NCI-H774 (cell line): ENCODE measurements around the gene CCDC127.
"Not testable (repeated sequence)": the region's sequence is repeated elsewhere in the genome, so short reads cannot be mapped to it uniquely, and the experiment has no call there.

ENCODE experiments used
- DNase-seq: peaks from one replicate; lab custom pipeline; 2025; lab: John Stamatoyannopoulos, UW

The CCDC127 gene

GRCh38 chr5:234450-234849 lies 16.5 kb upstream of the CCDC127 start:
- DNase-seq: no peak

- not testable (repeated sequence) for DNase-seq
Observed at GRCh38 chr5:233426-233825, 15.5 kb upstream of the CCDC127 start.

DNA sequence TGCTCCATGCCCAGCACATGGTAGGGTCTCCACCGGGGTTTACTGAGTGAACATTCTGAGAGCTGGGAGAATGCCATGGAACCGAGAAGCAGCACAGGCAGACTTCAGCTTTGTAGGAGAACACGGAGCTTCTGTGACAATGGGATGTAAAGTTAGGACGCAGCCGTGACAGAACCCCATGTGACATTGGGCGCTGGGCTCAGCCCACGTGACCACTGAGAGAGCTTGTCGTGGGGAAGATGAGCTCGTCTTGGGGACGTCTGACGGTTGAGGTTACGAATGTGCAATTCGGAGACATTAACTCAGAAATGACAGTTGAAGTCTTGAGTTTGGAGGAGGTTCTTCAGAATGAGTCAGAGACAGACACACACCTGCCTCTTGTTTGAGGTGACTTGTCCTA lies 13.7 kb upstream of the CCDC127 start:
- no peak for DNase-seq

DNA sequence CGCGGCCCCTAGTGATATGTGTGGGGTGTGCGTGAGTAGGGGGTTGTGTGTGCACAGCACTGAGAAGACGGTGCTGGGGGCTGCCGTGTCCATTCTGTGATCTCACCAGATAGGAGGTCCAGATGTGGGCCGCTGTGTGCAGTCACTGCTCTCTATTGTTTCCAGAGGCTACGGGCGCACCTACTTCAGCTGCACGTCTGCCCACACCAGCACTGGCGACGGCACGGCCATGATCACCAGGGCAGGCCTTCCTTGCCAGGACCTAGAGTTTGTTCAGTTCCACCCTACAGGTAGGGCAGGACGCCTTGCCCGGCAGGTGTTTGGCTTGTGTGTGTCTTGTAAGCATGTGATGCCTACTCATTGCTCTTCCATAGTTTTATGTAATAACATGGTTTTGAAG lies 12.8 kb upstream of the CCDC127 start:
- DNase-seq: no peak

DNA sequence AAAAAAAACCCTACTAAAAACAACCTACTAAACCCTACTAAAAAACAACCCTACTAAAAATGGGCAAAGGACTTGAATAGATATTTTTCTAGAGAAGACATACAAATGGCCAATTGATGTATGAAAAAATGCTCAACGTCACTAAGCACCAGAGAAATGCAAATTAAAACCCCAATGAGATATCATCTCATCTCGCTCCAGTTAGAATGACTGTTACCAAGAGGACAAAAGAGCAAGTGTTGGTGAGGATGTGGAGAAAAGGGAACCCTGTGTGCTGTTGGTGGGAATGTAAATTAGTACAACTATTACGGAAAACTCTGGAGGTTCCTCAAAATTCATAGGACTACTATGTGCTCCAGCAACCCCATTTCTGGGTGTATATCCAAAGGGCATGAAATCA lies 10.9 kb upstream of the CCDC127 start:
- no peak for DNase-seq

GRCh38 chr5:227375-227774 lies 9.4 kb upstream of the CCDC127 start:
- DNase-seq: not testable (repeated sequence)

DNA sequence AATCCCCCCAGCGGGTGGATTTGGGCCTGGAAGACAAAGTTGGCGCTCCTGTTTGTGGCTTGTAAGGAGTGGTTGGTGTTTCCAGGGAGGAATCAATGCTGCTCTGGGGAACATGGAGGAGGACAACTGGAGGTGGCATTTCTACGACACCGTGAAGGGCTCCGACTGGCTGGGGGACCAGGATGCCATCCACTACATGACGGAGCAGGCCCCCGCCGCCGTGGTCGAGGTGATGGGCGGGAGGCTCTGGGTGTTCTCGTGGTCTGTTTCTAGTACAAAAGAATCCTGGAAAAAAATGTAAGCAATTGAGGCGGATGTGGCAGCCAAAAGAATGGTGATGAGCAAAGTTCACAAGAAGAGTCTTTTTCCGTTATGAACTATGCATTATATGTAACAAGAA lies 7.4 kb upstream of the CCDC127 start:
- DNase-seq: no peak

DNA sequence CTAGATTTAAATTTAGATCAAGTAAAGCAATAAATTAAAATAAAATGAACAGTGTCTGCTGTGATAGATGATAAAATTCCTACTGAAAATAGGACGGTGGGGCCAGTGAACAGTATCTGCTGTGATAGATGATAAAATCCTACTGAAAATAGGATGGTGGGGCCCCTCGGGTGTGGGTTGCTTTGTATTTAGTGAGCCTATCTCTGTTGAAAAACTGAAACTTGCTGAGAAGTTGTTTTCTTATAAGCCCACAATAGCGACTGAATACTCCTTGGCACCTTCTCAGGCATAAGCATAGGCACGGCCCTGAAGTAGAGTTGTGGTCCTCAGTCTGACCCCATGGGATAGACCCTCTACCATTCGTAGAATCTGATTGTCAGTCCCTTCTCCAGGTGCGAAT lies 5.8 kb upstream of the CCDC127 start:
- DNase-seq: no peak

- DNase-seq: not testable (repeated sequence)
Observed at GRCh38 chr5:222951-223715, 5.2 kb upstream of the CCDC127 start.

DNA sequence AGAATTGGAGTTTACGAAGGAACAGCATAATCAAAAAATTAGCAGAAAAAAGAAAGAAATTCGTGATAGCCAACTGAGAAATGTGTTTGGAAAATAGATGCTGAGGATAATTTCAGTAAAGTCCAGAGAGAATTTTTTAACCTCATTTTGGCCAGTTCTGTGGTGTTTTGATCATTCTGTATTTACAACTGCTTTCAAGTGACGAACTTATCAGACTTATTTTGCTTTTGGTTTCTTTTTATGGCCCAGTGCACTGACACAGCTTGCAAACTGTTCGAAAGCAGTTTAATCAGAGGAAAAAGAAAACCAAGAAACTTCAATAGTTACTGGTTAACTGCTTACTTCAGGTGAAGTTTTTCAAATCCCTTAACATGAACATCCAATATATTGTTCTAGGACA lies 2.0 kb upstream of the CCDC127 start:
- no peak for DNase-seq

DNA sequence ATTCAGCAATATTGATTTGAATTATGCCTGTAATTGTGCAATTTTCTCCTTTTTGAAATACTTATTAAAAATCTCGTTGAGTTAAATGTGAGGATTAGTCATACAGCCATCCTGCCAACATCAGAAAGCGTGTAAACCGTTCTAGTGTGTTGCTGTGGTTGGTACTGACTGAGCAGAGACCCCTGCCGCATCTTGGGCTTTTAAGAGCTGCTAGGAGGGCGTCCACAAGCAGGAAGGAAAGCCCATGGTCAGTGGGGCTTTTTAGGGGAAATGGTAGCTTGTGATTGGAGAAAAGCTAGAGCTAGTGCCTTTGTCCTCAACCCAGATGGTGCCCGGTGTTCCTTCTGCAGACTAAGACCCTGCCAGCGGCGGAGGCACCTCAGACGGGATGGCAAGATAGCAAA lies 1.5 kb upstream of the CCDC127 start:
- DNase-seq: no peak

DNA sequence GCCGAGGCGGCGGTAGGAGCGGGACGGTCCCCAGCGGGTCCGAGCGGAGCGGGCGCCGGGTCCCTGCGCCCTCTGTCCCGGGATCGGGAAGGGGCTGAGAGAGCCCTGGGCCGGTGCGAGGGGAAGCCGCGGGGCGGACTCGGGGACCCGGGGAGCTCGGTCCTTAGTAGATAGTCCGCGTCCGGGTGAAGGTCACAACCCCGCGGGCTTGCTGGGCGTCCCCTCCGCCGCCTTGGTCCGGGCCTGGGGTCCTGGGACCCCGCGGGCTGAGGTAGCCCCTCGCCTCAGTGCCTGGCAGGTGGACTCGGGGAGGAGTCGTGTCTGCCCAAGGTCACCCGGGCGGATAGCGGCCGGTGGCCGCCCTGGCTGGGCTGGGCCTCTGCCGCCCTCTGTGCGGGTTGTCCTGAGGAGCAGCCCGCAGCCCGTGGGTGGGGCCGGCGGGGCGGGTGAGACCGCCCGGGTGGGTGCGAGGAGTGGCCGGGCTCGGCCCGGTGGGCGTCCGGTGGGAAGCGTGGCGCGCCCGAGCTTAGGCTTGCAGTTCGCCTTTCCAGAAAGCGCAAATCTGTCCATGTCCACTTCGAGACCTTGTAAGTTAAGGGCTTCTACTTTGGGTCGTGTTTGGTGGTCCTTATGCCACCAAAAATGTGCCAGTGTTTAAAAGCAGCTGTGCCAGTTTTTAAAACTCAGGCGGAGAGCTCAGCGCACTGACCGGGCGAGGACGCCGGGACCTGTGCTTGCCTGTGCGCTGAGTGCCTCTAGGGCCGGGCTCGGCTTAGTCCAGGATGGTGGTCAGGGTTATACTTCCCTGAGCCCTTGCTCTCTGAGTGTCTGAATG lies 721 bp upstream of the CCDC127 start:
- no peak for DNase-seq

- DNase-seq: not testable (repeated sequence)
Observed at GRCh38 chr5:216076-216475, 1.9 kb downstream of the CCDC127 start.

DNA sequence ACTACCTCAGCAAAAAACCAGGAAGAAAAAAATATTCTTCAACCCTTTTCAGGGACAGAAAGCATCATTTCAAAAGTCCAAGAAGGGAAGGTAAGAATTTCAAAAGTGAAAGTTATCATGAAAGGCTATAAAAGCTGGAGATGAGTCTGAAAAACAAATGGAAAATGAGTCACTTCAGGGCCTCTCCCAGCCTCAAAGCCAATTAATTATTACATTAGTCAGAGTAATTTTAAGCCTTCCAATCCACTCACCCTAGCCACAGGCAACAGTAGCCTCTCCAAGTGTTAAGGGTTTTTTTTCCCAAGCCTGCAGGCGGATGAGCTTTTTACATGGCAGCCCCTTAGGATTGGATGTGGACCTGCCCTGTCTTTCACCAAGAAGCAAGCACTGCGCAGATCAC lies 2.7 kb downstream of the CCDC127 start:
- not testable (repeated sequence) for DNase-seq

- no peak for DNase-seq
Observed at GRCh38 chr5:213803-214395, 4.1 kb downstream of the CCDC127 start.

DNA sequence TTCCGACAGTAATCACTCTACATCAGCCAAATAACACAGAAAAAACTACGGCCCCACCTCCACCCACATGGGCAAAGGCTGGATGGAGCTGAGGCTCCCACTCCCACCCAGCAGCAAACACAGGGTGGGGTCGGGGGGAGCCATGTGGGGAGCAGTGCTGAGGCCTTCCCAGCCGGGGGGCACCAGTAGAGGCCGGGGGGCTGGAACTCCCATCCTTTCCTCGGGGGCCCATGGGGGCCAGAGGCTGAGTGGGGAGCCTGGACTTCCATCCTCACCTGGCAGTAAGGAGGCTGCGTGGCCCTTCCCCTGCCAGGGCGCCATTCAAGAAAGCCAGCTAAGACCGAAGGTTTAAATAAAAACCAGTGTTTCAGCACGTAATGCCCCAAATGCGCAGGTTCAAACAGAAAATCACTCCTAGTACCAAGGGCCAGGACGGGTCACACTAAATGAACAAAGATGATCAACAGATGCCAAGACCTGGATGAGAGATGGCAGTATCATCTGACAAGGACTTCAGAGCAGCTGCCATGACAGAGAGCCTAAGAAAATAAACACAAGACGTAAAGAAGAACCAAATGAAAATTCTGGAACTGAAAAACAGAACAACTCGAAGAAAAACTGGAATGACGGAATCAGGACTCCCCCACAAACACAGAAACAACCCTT lies 9.4 kb downstream of the CCDC127 start:
- DNase-seq: no peak

GRCh38 chr5:207599-207998 lies 10.4 kb downstream of the CCDC127 start:
- DNase-seq: no peak

GRCh38 chr5:206927-207536 lies 10.9 kb downstream of the CCDC127 start:
- no peak for DNase-seq

GRCh38 chr5:206406-206805 lies 11.5 kb downstream of the CCDC127 start:
- no peak for DNase-seq

GRCh38 chr5:204966-205670 lies 12.8 kb downstream of the CCDC127 start:
- DNase-seq: no peak

DNA sequence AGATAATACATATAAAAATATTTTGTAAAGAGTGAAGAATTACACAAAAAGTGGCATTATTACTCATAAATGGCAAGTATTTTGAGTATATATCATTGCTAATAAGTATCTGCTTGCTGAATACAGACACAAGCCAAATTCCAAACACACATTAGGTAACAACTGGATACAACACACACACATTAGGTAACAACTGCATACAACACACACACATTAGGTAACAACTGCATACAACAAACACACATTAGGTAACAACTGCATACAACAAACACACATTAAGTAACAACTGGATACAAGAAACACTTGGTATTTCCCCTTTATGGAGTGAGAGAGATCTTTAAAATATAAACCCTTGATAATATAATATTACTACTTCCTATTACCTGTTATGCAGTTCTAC lies 13.5 kb downstream of the CCDC127 start:
- no peak for DNase-seq
